Measurements from ENCODE around the gene CTSL.

GRCh38 chr9:87704342-87704741, 21.6 kb upstream of the CTSL start:
- no peak for TF ChIP-seq CTCF (conservative IDR thresholded peaks at IDR 0.05 in 1 of 2, IDR thresholded peaks at IDR 0.05 in 1 of 2; ENCODE audit: extremely low read depth in 1 of 2, insufficient read depth in 1 of 2, low read depth in 1 of 2, low read length in 2 of 2)
- TF ChIP-seq EZH2 (IDR thresholded peaks at IDR 0.05; ENCODE audit: borderline replicate concordance, low read length), result no peak

Data from mammary epithelial cell (primary cell).